Measurements from ENCODE around the gene CLEC6A.
"Not testable (repeated sequence)": the region's sequence is repeated elsewhere in the genome, so short reads cannot be mapped to it uniquely, and the experiment has no call there.

CLEC6A gene

GRCh38 chr12:8455727-8456360, at the start of gene CLEC6A:
TSS of gene CLEC6A (plus strand) at chr12:8455962. CDS start at chr12:8456112, 150 bp downstream.
- no peak for TF ChIP-seq CTCF (IDR thresholded peaks at IDR 0.05; ENCODE audit: low read depth, low read length)
- TF ChIP-seq MAX (IDR thresholded peaks at IDR 0.05; ENCODE audit: low read depth, low read length), result no peak
- TF ChIP-seq MYC (IDR thresholded peaks at IDR 0.05; ENCODE audit: low read depth, low read length), result no peak
- TF ChIP-seq POLR2A (IDR thresholded peaks at IDR 0.05; ENCODE audit: extremely low read depth, insufficient read length), result no peak
- no peak within 1 kb of the TSS for H3K4me3 ChIP-seq (ENCODE audit: low read depth, low read length)
- DNase-seq (ENCODE audit: low read depth), result no peak

GRCh38 chr12:8419576-8419975, 36.2 kb upstream of the CLEC6A start:
- peak; percentile 68 for DNase-seq (ENCODE audit: low read depth)
- TF ChIP-seq CTCF (IDR thresholded peaks at IDR 0.05; ENCODE audit: low read depth, low read length), result peak; percentile 22
- not testable (repeated sequence) for H3K4me3 ChIP-seq (ENCODE audit: low read depth, low read length)

DNA sequence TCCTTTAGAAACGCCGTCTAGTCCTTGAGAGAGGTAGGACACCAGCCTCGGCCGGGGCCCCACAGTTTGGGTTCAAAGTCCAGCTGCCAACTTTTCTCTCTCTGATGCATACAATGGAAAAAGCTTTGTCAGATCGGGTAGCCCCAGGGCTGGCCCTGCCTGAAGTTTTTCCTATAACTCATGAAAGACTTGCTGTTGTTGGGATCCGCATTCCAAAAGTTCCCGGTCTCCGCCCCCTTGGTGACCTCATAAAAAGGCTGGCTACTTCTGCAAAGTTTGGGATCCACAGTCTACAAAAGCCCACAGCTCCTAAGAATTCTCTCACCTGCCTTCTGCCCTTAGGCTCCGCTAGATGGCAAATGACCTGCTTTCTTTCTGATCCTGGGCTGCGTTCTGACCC, 35.3 kb upstream of the CLEC6A start:
- TF ChIP-seq POLR2A (IDR thresholded peaks at IDR 0.05; ENCODE audit: extremely low read depth, insufficient read length), result no peak
- no peak for TF ChIP-seq CTCF (IDR thresholded peaks at IDR 0.05; ENCODE audit: low read depth, low read length)
- no peak for TF ChIP-seq MYC (IDR thresholded peaks at IDR 0.05; ENCODE audit: low read depth, low read length)
- TF ChIP-seq MAX (IDR thresholded peaks at IDR 0.05; ENCODE audit: low read depth, low read length), result no peak

GRCh38 chr12:8444536-8445278, 11.1 kb upstream of the CLEC6A start:
- DNase-seq (ENCODE audit: low read depth), result not testable (repeated sequence)

More for the DNA sequence above, 35.3 kb upstream of the CLEC6A start:
- DNase-seq (ENCODE audit: low read depth), result no peak
- no peak overlapping the region for H3K4me3 ChIP-seq (ENCODE audit: low read depth, low read length)

GRCh38 chr12:8445731-8446130, 10.0 kb upstream of the CLEC6A start:
- H3K4me3 ChIP-seq (ENCODE audit: low read depth, low read length), result no peak overlapping the region
- no peak for TF ChIP-seq POLR2A (IDR thresholded peaks at IDR 0.05; ENCODE audit: extremely low read depth, insufficient read length)
- no peak for TF ChIP-seq MYC (IDR thresholded peaks at IDR 0.05; ENCODE audit: low read depth, low read length)
- no peak for TF ChIP-seq CTCF (IDR thresholded peaks at IDR 0.05; ENCODE audit: low read depth, low read length)
- TF ChIP-seq MAX (IDR thresholded peaks at IDR 0.05; ENCODE audit: low read depth, low read length), result no peak
- no peak for DNase-seq (ENCODE audit: low read depth)

More at GRCh38 chr12:8444536-8445278, 11.1 kb upstream of the CLEC6A start:
- H3K4me3 ChIP-seq (ENCODE audit: low read depth, low read length), result not testable (repeated sequence)

DNA sequence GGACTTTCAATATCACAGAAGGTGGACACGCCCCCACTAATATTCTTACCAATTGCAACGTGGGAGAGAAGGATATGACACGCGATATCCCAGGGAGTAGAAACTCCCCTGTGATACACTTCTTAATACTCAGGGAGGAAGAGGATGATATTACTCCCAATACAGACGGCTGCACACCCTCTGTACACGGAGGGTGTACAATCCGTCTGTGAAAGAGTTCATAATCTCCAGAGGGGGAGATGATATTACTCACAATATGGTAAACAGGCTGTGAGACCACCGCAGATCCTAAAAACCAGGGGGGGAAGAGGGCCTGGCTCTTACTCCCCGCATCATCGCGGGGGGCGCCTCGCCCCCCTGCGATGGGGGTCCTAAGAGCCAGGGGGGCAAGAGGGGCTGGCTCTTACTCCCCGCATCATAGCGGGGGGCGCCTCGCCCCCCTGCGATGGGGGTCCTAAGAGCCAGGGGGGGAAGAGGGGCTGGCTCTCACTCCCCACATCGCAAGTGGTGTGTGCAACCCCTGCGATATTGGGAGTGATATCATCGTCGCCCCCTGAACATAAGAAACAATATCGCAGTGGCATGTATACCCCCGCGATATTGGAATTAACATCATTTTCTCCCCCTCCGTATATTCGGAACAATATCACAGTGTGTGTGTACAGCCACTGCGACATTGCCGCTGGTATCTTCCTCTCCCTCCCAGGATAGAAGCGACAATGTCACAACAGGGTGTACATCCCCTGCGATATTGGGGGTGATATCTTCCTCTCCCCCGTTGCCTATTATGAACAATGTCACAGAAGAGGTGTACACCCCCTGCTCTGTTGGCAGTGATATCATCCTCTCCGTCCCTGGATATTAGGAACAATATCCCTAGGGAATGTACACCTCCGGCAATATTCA, 8.9 kb upstream of the CLEC6A start:
- no peak overlapping the region for H3K4me3 ChIP-seq (ENCODE audit: low read depth, low read length)
- TF ChIP-seq CTCF (IDR thresholded peaks at IDR 0.05; ENCODE audit: low read depth, low read length) (no peak), POLR2A (IDR thresholded peaks at IDR 0.05; ENCODE audit: extremely low read depth, insufficient read length) (no peak), MAX (IDR thresholded peaks at IDR 0.05; ENCODE audit: low read depth, low read length) (no peak), MYC (IDR thresholded peaks at IDR 0.05; ENCODE audit: low read depth, low read length) (no peak)
- DNase-seq (ENCODE audit: low read depth), result no peak

All from NB4 (cell line).